GM19035 (cell line): ENCODE data around the gene TUBA1B.

ENCODE experiments used
- ATAC-seq: cut with Tn5 transposase; IDR thresholded peaks from one replicate; pipeline ENCODE4 v1.9.1; 2021; ENCODE audit not compliant: unreplicated experiment

The TUBA1B gene

DNA sequence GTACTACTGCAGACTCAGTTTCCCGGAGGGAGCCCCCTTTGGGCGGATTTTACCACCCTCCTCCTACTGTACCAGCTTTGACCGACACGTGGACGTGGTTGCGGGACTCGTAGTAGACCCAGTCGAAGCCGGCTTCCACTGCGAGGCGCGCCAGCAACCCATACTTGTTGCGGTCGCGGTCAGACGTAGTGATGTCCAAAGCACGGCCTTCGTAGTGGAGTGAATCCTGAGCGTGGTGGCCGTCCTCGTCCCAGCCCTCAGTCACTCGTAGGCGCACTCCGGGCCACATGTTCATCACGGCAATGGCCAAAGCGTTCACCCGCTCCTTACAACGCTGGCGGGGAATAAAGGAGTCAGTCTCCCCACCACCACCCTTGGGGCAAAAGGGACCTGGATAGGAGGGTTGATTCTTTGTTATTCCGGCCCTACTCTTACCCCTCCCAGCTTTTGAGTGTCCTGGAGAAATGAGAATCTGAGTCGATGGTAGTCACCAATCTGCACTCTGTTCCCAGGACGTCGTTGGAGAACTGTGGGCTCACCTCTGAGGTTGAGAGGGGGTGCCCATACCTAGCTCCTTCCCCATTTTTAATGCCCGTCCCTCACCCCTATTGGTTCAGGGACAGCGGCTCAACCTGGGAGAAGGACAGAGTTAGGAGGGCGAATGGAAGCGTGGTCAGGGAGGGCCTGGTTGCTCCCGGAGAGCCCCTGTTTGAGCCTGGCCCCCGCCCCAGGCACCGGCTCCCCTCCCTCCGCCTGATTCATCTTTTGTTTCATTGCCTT, 39.9 kb downstream of the TUBA1B start:
- ATAC-seq: no peak

DNA sequence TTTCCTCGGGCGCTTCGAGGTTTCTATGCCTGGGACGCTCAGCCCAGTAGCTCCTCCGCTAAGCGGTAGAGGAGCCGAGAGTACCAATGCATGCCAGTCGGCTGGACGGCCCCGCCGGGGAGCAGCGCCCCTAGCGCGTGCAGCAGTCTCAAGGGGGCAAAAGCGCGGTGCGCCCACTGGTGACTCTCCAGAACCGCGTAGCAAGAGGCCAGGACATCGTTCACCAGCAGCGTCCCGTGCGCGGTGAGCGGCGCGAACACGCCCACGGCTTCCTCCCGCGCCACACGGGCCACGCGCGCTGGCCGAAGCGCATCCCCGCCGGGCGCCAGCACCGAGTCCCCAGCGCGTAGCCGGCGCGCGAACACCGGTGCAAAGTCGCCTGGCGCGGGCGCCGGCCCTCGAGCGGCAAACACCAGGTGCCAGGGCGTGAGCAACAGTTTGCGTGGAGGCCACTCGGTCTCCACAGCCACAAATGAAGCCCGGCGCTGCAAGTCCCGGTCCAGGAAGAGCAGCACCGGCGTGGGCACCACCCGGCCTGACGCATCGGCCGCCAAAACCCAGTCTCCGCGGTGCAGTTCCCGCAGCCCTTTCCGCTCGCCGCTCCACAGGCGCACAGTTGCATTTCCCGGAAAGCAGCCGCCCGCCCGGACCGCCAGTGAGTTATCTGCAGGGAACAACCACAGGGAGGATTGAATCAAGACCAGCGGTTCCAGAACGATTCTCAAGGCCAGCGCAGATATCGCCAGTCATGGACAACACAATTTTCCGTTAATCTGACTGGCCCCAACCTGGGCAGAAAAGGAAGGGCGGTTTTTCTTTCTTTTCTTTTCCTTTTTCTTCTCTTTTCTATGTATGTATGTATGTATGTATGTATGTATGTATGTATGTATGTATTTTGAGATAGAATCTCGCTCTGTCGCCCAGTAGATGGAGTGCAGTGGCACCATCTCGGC, 41.1 kb downstream of the TUBA1B start:
- ATAC-seq: no peak

DNA sequence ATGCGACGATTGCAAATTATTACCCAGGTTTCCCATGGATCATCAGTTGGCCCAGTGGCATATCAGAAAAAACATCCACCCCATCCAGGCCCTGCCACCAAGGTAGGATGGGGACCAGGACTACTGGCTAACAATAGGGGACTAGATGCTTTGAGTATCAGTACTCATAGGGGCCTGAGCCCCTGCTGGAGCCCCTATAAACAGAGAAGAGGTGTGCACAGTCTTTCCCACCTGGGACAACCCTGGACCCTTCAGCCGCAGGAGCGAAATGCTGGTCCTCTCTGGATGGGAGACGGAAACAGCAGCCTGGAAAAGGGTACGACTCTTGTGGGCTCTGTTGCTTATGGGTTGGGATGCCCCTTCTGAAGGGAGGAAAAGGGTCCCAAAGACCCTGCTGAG, 42.3 kb downstream of the TUBA1B start:
- ATAC-seq: no peak

DNA sequence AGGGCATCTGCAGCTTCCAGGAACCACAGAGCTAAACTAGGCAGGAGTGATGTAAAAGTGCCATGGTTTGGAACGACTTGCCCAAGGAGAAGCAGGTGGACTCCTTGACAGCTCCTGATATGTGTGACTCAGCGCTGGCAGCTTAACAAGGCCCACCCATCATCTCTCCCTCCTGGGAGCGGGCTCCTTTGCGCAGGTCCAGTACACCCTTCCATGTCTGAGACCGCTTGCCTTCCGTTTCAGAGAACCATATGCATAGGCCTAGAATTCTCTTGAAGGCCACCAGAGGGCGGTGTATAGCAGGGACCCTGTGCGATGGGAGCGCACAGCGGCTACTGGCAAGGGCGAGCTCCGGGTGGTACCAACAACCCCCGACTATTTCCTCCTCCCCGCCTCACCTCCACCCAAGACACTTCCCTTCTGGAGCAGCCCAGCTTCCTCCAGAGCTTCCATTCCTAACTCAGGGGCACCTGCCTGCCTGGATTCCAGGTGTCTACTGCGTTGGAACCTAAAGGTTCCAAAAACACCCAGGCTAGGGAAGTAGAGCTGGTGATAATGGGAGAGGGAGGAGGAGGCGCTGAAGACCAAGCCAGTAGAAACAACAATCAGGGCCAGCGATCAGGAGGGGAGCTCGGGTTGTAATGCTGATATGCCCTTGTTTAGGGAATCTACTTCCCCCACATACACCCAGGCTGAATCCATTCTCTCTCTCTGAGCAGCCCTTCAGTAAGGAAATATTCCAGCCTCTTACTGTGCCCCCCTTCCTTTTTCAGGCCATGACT, 42.9 kb downstream of the TUBA1B start:
- ATAC-seq: no peak

DNA sequence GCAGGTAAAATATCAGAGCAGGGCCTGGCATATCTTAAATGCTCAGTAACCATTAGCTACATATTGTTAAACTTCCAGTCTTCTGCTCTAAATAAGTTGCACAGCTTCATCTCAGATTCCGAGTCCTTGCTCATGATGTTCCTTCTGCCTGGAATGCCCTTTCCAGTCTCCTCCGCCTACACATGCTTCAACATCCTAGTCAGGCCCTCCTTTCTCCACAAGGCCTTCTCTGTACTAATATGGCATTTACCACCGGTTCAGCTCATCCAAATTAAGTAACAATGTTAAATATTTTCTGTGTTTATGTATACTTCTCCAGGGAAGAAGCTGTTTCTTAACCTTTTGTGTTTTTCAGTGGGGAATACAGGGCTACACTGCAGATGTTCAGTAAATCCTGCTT, 45.1 kb downstream of the TUBA1B start:
- no peak for ATAC-seq

DNA sequence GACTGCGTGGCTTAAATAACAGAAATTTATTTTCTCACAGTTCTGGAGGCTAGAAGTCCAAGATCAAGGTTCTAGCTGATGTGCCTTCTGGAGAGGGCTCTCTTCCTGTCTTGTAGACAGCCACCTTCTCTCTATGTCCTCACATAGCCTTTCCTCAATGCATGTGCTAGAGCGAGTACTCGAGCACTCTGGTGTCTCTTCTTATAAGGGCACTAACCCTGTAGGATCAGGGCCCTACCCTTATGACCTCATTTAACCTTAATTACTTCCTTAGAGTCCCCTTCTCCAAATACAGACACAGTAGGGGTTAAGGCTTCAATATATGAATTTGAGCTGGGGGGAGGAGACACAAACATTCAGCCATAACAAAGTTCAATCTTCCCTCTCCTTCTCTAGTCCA, 46.8 kb downstream of the TUBA1B start:
- ATAC-seq: no peak

DNA sequence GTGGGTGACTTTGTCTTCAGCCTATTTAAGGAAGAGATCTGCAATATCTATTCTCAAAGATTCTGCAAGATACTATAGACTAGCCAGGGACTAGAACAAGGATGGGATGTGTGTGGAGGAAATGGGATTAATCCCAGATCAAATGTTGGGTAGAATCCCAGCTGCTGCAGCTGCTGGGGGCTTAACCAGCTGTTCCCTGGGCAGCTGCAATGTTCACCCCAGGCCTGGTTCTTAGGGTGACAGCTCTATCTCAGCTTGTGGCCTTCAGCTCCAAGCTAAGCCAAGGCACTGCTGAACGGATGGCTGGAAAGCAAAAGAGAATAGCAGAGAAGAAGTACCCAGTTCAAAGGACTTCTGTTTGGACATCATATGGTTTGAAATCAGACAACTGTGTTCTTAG, 51.4 kb downstream of the TUBA1B start:
- ATAC-seq: no peak
